Neutrophil (primary cell): ENCODE measurements around the gene EHHADH.

Experiments used
- H3K27ac ChIP-seq: fragments of 200-600 bp; sonication (generic); 2 replicates; pipeline ENCODE4 v1.5.1; 2016; ENCODE audit warnings: mild to moderate bottlenecking, moderate library complexity
- H3K27me3 ChIP-seq: fragments of 200-600 bp; sonication (generic); 2 replicates; pipeline ENCODE4 v1.6.0; 2016; ENCODE audit warnings: mild to moderate bottlenecking
- H3K36me3 ChIP-seq: fragments of 200-600 bp; sonication (generic); 2 replicates; pipeline ENCODE4 v1.5.1; 2017
- H3K4me1 ChIP-seq, 2 experiments: fragments of 200-600 bp in 1 of 2; sonication (generic) in 1 of 2; 1 replicate in 1 of 2; 2 replicates in 1 of 2; pipeline versions ENCODE4 v1.5.1 to v1.6.1; 2013 to 2016; ENCODE audit warnings: low read depth in 1 of 2, low read length in 1 of 2, mild to moderate bottlenecking in 1 of 2, moderate library complexity in 1 of 2; ENCODE audit not compliant: control insufficient read depth in 1 of 2, insufficient read depth in 1 of 2
- H3K4me3 ChIP-seq, 2 experiments: fragments of 200-600 bp in 1 of 2; sonication (generic) in 1 of 2; 1 replicate in 1 of 2; 2 replicates in 1 of 2; pipeline ENCODE4 v1.5.1; 2013 to 2016; ENCODE audit warnings: low read depth in 1 of 2, low read length in 1 of 2, mild to moderate bottlenecking in 1 of 2, moderate library complexity in 1 of 2
- H3K9me3 ChIP-seq: fragments of 200-600 bp; sonication (generic); 2 replicates; pipeline ENCODE4 v1.5.1; 2016
- TF ChIP-seq, protein P1 (sequence below): fragments of 200-600 bp; sonication (generic); IDR thresholded peaks from 2 replicates; pipeline ENCODE4 v1.5.1; 2016; ENCODE audit warnings: antibody characterized with exemption

The EHHADH gene

DNA sequence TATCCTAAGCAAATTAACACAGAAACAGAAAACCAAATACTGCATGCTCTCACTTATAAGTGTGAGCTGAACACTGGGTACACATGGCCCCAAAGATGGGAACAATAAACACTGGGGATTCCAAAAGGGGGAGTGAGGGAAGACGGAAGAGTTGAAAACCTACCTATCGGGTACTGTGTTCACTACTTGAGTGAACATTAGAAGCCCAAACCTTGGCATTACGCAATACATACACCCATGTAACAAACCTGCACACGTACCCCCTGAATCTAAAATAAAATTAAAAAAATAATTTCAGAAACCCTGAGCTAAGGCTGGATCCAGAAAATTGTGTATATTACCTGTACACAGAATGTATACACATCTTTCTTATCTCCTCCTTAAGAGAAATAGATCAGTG, 58.2 kb downstream of the EHHADH start:
- Histone ChIP-seq H3K9me3 (no peaks in the 10 kb centered on the region), H3K4me3 (no peak overlapping the region), H3K27me3 (no peaks in the 10 kb centered on the region), H3K36me3 (no peaks in the 10 kb centered on the region), H3K4me1 (peaks cover 13 to 17% of the 10 kb centered on the region in 2 experiments), H3K27ac (no peak overlapping the region)
- TF ChIP-seq, protein P1, sequence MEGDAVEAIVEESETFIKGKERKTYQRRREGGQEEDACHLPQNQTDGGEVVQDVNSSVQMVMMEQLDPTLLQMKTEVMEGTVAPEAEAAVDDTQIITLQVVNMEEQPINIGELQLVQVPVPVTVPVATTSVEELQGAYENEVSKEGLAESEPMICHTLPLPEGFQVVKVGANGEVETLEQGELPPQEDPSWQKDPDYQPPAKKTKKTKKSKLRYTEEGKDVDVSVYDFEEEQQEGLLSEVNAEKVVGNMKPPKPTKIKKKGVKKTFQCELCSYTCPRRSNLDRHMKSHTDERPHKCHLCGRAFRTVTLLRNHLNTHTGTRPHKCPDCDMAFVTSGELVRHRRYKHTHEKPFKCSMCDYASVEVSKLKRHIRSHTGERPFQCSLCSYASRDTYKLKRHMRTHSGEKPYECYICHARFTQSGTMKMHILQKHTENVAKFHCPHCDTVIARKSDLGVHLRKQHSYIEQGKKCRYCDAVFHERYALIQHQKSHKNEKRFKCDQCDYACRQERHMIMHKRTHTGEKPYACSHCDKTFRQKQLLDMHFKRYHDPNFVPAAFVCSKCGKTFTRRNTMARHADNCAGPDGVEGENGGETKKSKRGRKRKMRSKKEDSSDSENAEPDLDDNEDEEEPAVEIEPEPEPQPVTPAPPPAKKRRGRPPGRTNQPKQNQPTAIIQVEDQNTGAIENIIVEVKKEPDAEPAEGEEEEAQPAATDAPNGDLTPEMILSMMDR, result no peak

DNA sequence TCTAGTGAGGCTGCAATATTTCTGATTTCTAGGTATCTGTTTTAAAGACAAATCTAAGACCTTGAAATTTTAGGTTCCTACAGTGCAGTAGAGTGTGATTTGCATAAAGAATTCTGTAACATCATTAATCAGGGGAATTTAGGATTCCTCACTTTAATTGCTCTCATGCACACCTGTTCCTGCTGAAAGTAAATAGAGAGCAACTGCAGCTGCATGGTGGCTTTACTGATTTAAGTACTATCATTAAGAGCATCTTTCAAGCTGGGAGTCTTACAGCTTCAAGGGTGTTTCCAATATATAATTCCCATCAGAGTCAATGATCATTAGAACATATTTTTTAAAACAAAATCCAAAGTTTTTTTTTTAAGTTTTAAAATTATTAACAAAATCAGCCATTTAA, 65.0 kb downstream of the EHHADH start:
- H3K27me3 ChIP-seq, result no peaks in the 10 kb centered on the region
- H3K36me3 ChIP-seq, result no peaks in the 10 kb centered on the region

DNA sequence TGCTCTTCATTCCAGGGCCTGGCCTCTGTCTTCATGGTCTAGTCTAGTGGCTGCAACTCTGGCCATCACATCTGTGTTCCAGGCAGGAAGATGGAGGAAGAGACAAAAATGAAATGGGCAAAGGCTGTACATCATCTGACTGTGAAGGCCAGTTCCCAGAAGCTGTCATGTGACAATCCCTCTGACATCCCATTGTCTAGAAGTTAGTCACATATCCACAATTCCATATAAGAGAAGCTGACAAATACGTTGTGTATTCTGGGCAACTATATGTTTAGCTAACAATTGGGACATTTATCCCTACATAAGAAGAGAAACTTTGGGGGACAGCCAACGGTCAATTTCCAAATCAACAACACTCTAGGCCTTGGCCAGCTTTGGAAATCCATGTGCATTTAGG, 66.5 kb downstream of the EHHADH start:
- H3K27ac ChIP-seq, result no peak overlapping the region
- TF ChIP-seq, protein P1, result no peak
- no peaks in the 10 kb centered on the region for H3K36me3 ChIP-seq
- no peaks in the 10 kb centered on the region for H3K9me3 ChIP-seq
- H3K27me3 ChIP-seq, result no peaks in the 10 kb centered on the region
- H3K4me1 ChIP-seq, result peaks cover 13 to 18% of the 10 kb centered on the region in 2 experiments
- H3K4me3 ChIP-seq, result no peak overlapping the region

More for the DNA sequence above, 65.0 kb downstream of the EHHADH start:
- no peaks in the 10 kb centered on the region for H3K9me3 ChIP-seq
- no peak overlapping the region for H3K4me3 ChIP-seq
- peaks cover 13 to 18% of the 10 kb centered on the region in 2 experiments for H3K4me1 ChIP-seq
- TF ChIP-seq, protein P1, result no peak
- H3K27ac ChIP-seq, result no peak overlapping the region

GRCh38 chr3:185176750-185177359, 77.0 kb downstream of the EHHADH start:
- Histone ChIP-seq H3K4me3 (no peak overlapping the region), H3K9me3 (no peaks in the 10 kb centered on the region), H3K4me1 (peaks cover 19 to 21% of the 10 kb centered on the region in 2 experiments), H3K27ac (no peak overlapping the region), H3K36me3 (no peaks in the 10 kb centered on the region), H3K27me3 (no peaks in the 10 kb centered on the region)
- TF ChIP-seq, protein P1, result peak; percentile 49

DNA sequence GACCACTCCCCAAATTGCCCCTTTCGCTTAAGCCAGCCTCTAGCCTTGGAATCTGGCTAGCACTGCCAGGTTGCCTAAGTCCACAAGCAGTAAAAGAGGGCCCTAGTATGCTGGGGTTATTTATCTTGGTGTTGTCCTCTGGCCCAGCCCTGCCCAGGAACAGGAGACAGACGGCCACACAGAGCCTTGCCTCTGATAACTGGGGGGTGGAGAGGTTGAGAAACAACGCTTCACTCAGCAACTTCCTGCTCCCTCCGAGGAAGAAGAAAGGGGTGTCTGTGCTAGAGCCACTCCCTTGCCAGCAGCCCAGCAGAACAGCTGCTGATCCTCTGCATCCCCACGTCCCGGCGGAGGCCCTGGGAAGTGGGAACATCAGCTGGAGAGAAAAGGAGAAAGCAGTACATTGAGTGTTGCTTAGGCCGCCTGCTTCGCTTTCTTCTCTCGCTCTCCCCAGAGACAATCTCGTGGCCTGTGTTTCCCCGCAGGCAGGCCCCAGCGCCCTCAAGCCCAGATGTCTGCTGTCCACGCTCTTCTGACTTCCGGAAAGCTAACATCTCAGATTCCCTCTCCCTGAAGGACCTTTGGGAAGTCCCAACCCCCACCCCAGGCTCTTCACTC, 78.4 kb downstream of the EHHADH start:
- H3K27me3 ChIP-seq, result no peaks in the 10 kb centered on the region
- no peaks in the 10 kb centered on the region for H3K36me3 ChIP-seq
- H3K4me3 ChIP-seq, result peak overlapping the region; percentile 42 to 46
- H3K4me1 ChIP-seq, result peaks cover 19 to 21% of the 10 kb centered on the region in 2 experiments
- no peaks in the 10 kb centered on the region for H3K9me3 ChIP-seq
- TF ChIP-seq, protein P1, result no peak
- peak overlapping the region; percentile 83 for H3K27ac ChIP-seq
